Neural progenitor cell (in vitro differentiated cells): Measurements from ENCODE around the gene KY. TPM values are rescaled to one million over a fixed set of nuclear protein-coding genes. Genes with fewer than 3 reads are reported as not detected.

Source experiments
- DNase-seq: peaks from one replicate; pipeline ENCODE4 v3.0.0-alpha.2; 2016; ENCODE audit warnings: low spot score
- H2AFZ ChIP-seq: fragments of 200-600 bp; sonication (generic); replicated peaks from 2 replicates; pipeline ENCODE4 v1.6.1; 2016; ENCODE audit warnings: antibody characterized with exemption
- H3F3A ChIP-seq: fragments of 200-600 bp; sonication (generic); 2 replicates; pipeline ENCODE4 v1.6.1; 2016; ENCODE audit warnings: antibody characterized with exemption, low read depth
- H3K27ac ChIP-seq: fragments of 200-600 bp; sonication (generic); 2 replicates; pipeline ENCODE4 v1.5.1; 2016; ENCODE audit warnings: mild to moderate bottlenecking
- H3K27me3 ChIP-seq: fragments of 200-600 bp; sonication (generic); 2 replicates; pipeline ENCODE4 v1.6.1; 2016; ENCODE audit warnings: mild to moderate bottlenecking, moderate library complexity
- H3K36me3 ChIP-seq: fragments of 200-600 bp; sonication (generic); 2 replicates; pipeline ENCODE4 v1.5.1; 2016
- H3K4me1 ChIP-seq: fragments of 200-600 bp; sonication (generic); 2 replicates; pipeline ENCODE4 v1.6.1; 2016; ENCODE audit warnings: mixed run types
- H3K4me2 ChIP-seq: fragments of 200-600 bp; sonication (generic); 2 replicates; pipeline ENCODE4 v1.6.1; 2016
- H3K4me3 ChIP-seq: fragments of 200-600 bp; sonication (generic); 2 replicates; pipeline ENCODE4 v1.5.1; 2016
- H3K79me2 ChIP-seq: fragments of 200-600 bp; sonication (generic); 2 replicates; pipeline ENCODE4 v1.6.1; 2016; ENCODE audit warnings: low read depth
- H3K9ac ChIP-seq: fragments of 200-600 bp; sonication (generic); 2 replicates; pipeline ENCODE4 v1.6.1; 2016
- H3K9me3 ChIP-seq: fragments of 200-600 bp; sonication (generic); 2 replicates; pipeline ENCODE4 v1.5.1; 2016; ENCODE audit warnings: low read depth
- H4K20me1 ChIP-seq: fragments of 200-600 bp; sonication (generic); 2 replicates; pipeline ENCODE4 v1.6.1; 2016; ENCODE audit warnings: low read depth
- H3K27ac Mint-ChIP-seq: 3 replicates; pipeline ENCODE4 v1.8.0; 2021; ENCODE audit warnings: mixed read lengths
- H3K27me3 Mint-ChIP-seq: 2 replicates; pipeline ENCODE4 v1.8.0; 2022; ENCODE audit warnings: low read depth, mild to moderate bottlenecking, inconsistent platforms, moderate library complexity, mixed read lengths; ENCODE audit not compliant: insufficient read depth
- H3K36me3 Mint-ChIP-seq: 3 replicates; pipeline ENCODE4 v1.8.0; 2021; ENCODE audit warnings: mixed read lengths
- H3K4me1 Mint-ChIP-seq: 3 replicates; pipeline ENCODE4 v1.8.0; 2021; ENCODE audit warnings: mixed read lengths
- H3K4me3 Mint-ChIP-seq: 3 replicates; pipeline ENCODE4 v1.8.0; 2021; ENCODE audit warnings: mild to moderate bottlenecking, moderate library complexity, mixed read lengths
- H3K9me3 Mint-ChIP-seq: 3 replicates; pipeline ENCODE4 v1.8.0; 2020; ENCODE audit warnings: mixed read lengths
- EZH2 ChIP-seq: fragments of 200-600 bp; sonication (generic); IDR thresholded peaks from 2 replicates; pipeline ENCODE4 v1.6.1; 2017; ENCODE audit warnings: antibody characterized with exemption, mild to moderate bottlenecking, moderate library complexity
- EZH2phosphoT487 ChIP-seq: fragments of 200-600 bp; sonication (generic); IDR thresholded peaks from 2 replicates; pipeline ENCODE4 v1.6.1; 2017; ENCODE audit warnings: antibody characterized with exemption
- total RNA-seq: library from RNA; depleted of rRNA; stranded (reverse); fragments of >200 nt; gene quantifications from 2 replicates; pipeline ENCODE4 v1.2.3, GENCODE V29; 2015; ENCODE audit warnings: low replicate concordance
- TF ChIP-seq, protein P1 (sequence below): fragments of 200-600 bp; sonication (generic); IDR thresholded peaks from 2 replicates; pipeline ENCODE4 v1.5.1; 2017; ENCODE audit warnings: antibody characterized with exemption, mild to moderate bottlenecking

The KY gene
- total RNA-seq, 1 donor from 2014 or later = not detected

DNA sequence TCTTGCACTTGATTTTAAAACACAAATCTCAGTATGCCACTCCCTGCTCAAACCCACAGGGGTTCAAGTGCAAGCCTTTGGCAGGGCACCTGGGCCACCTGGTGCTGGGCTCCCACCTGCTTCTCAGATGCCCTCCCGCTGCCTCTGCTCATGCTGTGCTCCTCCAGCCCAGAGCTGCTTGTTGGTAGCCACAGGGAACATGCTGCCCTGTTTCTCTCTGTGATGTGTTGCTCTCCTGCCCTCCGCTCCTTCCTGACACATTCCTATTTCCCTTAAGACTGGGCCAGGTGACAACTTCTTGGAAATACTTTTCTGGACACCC, 27.1 kb upstream of the KY start:
- Histone ChIP-seq H3K27me3 (no peaks in the 10 kb centered on the region), H3K4me2 (no peak overlapping the region), H3K9me3 (no peaks in the 10 kb centered on the region), H3K79me2 (no peaks in the 10 kb centered on the region), H3K27ac (no peak overlapping the region), H4K20me1 (no peaks in the 10 kb centered on the region), H3F3A (no peaks in the 10 kb centered on the region), H2AFZ (no peak overlapping the region), H3K36me3 (no peaks in the 10 kb centered on the region), H3K4me1 (peaks cover 8% of the 10 kb centered on the region), H3K4me3 (no peak overlapping the region), H3K9ac (no peak overlapping the region)
- no peak overlapping the region for H3K4me3 Mint-ChIP-seq
- TF ChIP-seq EZH2 (no peak), EZH2phosphoT487 (no peak)
- TF ChIP-seq, protein P1, sequence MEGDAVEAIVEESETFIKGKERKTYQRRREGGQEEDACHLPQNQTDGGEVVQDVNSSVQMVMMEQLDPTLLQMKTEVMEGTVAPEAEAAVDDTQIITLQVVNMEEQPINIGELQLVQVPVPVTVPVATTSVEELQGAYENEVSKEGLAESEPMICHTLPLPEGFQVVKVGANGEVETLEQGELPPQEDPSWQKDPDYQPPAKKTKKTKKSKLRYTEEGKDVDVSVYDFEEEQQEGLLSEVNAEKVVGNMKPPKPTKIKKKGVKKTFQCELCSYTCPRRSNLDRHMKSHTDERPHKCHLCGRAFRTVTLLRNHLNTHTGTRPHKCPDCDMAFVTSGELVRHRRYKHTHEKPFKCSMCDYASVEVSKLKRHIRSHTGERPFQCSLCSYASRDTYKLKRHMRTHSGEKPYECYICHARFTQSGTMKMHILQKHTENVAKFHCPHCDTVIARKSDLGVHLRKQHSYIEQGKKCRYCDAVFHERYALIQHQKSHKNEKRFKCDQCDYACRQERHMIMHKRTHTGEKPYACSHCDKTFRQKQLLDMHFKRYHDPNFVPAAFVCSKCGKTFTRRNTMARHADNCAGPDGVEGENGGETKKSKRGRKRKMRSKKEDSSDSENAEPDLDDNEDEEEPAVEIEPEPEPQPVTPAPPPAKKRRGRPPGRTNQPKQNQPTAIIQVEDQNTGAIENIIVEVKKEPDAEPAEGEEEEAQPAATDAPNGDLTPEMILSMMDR = no peak
- H3K9me3 Mint-ChIP-seq = peaks cover 19% of the 10 kb centered on the region
- peaks cover 5% of the 10 kb centered on the region for H3K4me1 Mint-ChIP-seq
- H3K36me3 Mint-ChIP-seq = no peaks in the 10 kb centered on the region
- no peak for DNase-seq
- H3K27ac Mint-ChIP-seq = no peak overlapping the region
- H3K27me3 Mint-ChIP-seq = peaks cover 12% of the 10 kb centered on the region

DNA sequence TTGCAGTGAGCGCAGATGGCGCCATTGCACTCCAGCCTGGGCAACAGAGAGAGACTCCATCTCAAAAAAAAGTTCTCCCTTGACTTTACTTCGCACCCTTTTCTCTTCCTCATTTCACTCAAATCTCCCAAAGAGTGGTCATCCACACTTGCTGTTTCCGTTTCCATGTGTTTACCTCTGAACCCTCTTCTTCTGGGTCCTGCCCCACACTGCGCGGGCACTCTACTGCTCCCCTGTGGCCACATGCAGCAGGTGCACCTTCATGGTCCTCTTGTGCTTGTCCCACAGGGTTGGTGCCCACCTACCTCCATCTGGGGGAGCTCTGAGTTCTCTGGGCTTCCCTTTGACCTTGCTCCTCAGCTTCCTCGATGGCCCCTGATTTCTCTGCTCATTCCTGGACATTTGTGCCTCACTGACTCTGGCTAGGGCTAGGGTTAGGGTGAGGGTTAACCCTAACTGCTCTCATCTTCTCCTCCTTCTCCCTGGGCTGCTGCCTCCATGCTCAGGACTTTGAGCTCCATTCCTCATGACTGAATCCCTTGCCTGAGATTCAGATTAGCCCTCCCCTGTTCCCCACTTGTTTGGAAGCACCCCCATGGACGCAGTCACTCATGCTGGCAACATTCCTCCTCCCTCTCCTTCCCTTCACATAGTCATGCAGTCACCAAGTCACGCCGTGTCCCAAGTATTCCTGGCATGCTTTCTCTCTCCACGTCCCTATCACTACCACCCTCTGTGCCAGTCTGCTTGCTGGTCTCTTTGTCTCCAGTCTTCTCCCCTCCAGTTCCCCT, 26.6 kb upstream of the KY start:
- H3F3A ChIP-seq = no peaks in the 10 kb centered on the region
- H3K27me3 ChIP-seq = no peaks in the 10 kb centered on the region
- H2AFZ ChIP-seq = no peak overlapping the region
- no peaks in the 10 kb centered on the region for H4K20me1 ChIP-seq
- H3K9me3 ChIP-seq = no peaks in the 10 kb centered on the region
- no peaks in the 10 kb centered on the region for H3K36me3 ChIP-seq
- TF ChIP-seq EZH2phosphoT487 = no peak
- no peak for TF ChIP-seq EZH2
- TF ChIP-seq, protein P1 = peak; percentile 68
- H3K4me3 ChIP-seq = no peak overlapping the region
- H3K4me1 ChIP-seq = peaks cover 8% of the 10 kb centered on the region
- H3K27me3 Mint-ChIP-seq = peaks cover 14% of the 10 kb centered on the region
- H3K27ac Mint-ChIP-seq = no peak overlapping the region
- no peak overlapping the region for H3K27ac ChIP-seq
- peaks cover 5% of the 10 kb centered on the region for H3K4me1 Mint-ChIP-seq
- no peaks in the 10 kb centered on the region for H3K36me3 Mint-ChIP-seq
- H3K9me3 Mint-ChIP-seq = peaks cover 20% of the 10 kb centered on the region
- peak; percentile 52 for DNase-seq
- no peak overlapping the region for H3K4me2 ChIP-seq
- H3K4me3 Mint-ChIP-seq = no peak overlapping the region
- H3K9ac ChIP-seq = no peak overlapping the region
- no peaks in the 10 kb centered on the region for H3K79me2 ChIP-seq

DNA sequence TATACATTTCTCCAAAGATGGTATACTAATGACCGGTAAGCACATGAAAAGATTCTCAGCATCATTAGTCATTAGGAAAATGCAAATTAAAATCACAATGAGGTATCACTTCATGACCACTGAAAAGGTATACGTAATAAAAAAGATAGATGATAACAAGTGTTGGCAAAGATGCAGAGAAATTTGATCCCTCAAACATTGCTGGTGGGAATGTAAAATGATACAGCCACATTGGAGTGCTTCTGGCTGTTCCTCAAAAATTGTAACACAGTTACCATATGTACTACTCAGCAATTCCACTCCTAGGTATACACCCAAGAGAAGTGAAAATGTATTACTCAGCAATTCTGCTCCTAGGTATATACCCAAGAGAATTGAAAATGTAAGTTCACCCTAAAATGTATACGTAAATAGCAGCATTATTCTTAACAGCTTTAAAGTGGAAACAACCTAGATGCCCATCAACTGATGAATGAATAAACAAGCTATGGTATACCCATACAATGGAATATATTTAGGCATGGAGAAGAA, 25.0 kb upstream of the KY start:
- Histone ChIP-seq H3K27ac (no peak overlapping the region), H3K9me3 (no peaks in the 10 kb centered on the region), H3K36me3 (no peaks in the 10 kb centered on the region), H3K27me3 (peaks cover 8% of the 10 kb centered on the region), H3K79me2 (no peaks in the 10 kb centered on the region), H3K9ac (no peak overlapping the region), H4K20me1 (no peaks in the 10 kb centered on the region), H2AFZ (no peak overlapping the region), H3K4me2 (no peak overlapping the region), H3K4me3 (no peak overlapping the region), H3F3A (no peaks in the 10 kb centered on the region), H3K4me1 (peaks cover 5% of the 10 kb centered on the region)
- Mint-ChIP-seq H3K4me3 (no peak overlapping the region), H3K36me3 (no peaks in the 10 kb centered on the region), H3K27ac (no peak overlapping the region), H3K27me3 (peaks cover 14% of the 10 kb centered on the region), H3K4me1 (peaks cover 2% of the 10 kb centered on the region), H3K9me3 (peaks cover 20% of the 10 kb centered on the region)
- no peak for DNase-seq
- TF ChIP-seq, protein P1 = no peak
- TF ChIP-seq EZH2phosphoT487 (no peak), EZH2 (no peak)
